IMR-90 (cell line): ENCODE measurements around the gene COX6B2. TPM values are rescaled to one million over a fixed set of nuclear protein-coding genes. Genes with fewer than 3 reads are reported as not detected.

Experiments used
- ATAC-seq: fragments of 200-7000 bp; cut with Tn5 transposase; 2 replicates; pipeline ENCODE4 v1.9.1; 2020; ENCODE audit warnings: low read depth, mild to moderate bottlenecking, moderate library complexity
- BruUV-seq: library from RNA; stranded (reverse); fragments of 400-500 nt; replicated peaks from 2 replicates; lab custom pipeline; 2021; lab: Mats Ljungman, UMichigan
- CTCF ChIA-PET: fragments of 300-600 bp; formaldehyde crosslinking; extraction: SDS; loops from one replicate; lab custom pipeline; 2021; ENCODE audit warnings: antibody characterized with exemption; lab: Yijun Ruan, JAX
- POLR2A ChIA-PET: fragments of 300-600 bp; sonication (Branson Sonifier 250); formaldehyde crosslinking; loops from one replicate; lab custom pipeline; 2022; ENCODE audit warnings: antibody characterized with exemption; ENCODE audit not compliant: unreplicated experiment; lab: Charles Lee
- DNase-seq: peaks from one replicate; pipeline ENCODE4 v3.0.0; 2013
- H2AFZ ChIP-seq: replicated peaks from 2 replicates; pipeline ENCODE3; 2013; ENCODE audit warnings: low read length, mild to moderate bottlenecking; ENCODE audit not compliant: poor library complexity
- H2AK5ac ChIP-seq: 2 replicates; pipeline ENCODE4 v1.6.1; 2013; ENCODE audit warnings: low read depth, low read length, inconsistent platforms
- H2AK9ac ChIP-seq: replicated peaks from 2 replicates; pipeline ENCODE3; 2013; ENCODE audit warnings: mild to moderate bottlenecking, low read depth, low read length, moderate library complexity; ENCODE audit not compliant: poor library complexity
- H2BK120ac ChIP-seq: 2 replicates; pipeline ENCODE4 v1.6.1; 2013; ENCODE audit warnings: low read depth, low read length, inconsistent platforms
- H2BK15ac ChIP-seq: 3 replicates; pipeline ENCODE4 v1.6.1; 2013; ENCODE audit warnings: low read depth, low read length, inconsistent platforms
- H2BK20ac ChIP-seq: 2 replicates; pipeline ENCODE4 v1.6.1; 2013; ENCODE audit warnings: low read depth, mild to moderate bottlenecking, inconsistent platforms, low read length, moderate library complexity
- H2BK5ac ChIP-seq: 2 replicates; pipeline ENCODE4 v1.6.1; 2013; ENCODE audit warnings: mild to moderate bottlenecking, low read depth, low read length, inconsistent platforms; ENCODE audit not compliant: poor library complexity, severe bottlenecking
- H3K14ac ChIP-seq: replicated peaks from 2 replicates; pipeline ENCODE4 v1.6.1; 2013; ENCODE audit warnings: low read depth, low read length, inconsistent platforms
- H3K18ac ChIP-seq: 2 replicates; pipeline ENCODE4 v1.6.1; 2013; ENCODE audit warnings: low read depth, low read length, control low read depth
- H3K23ac ChIP-seq: 2 replicates; pipeline ENCODE4 v1.6.1; 2013; ENCODE audit warnings: low read depth, low read length, inconsistent platforms
- H3K27ac ChIP-seq: 2 replicates; pipeline ENCODE4 v1.5.1; 2013; ENCODE audit warnings: mild to moderate bottlenecking, control low read depth, low read length; ENCODE audit not compliant: insufficient read depth
- H3K27me3 ChIP-seq: 2 replicates; pipeline ENCODE4 v1.6.1; 2013; ENCODE audit warnings: low read length; ENCODE audit not compliant: control insufficient read depth, insufficient read depth
- H3K36me3 ChIP-seq: 2 replicates; pipeline ENCODE4 v1.6.1; 2013; ENCODE audit warnings: low read length, mixed read lengths; ENCODE audit not compliant: control insufficient read depth, insufficient read depth
- H3K4ac ChIP-seq: 2 replicates; pipeline ENCODE4 v1.6.1; 2013; ENCODE audit warnings: low read depth, low read length, inconsistent platforms
- H3K4me1 ChIP-seq: 2 replicates; pipeline ENCODE4 v1.6.1; 2013; ENCODE audit warnings: low read length, mixed read lengths; ENCODE audit not compliant: control insufficient read depth, insufficient read depth
- H3K4me2 ChIP-seq: 2 replicates; pipeline ENCODE4 v1.6.1; 2013; ENCODE audit warnings: low read depth, mild to moderate bottlenecking, control low read depth, low read length, moderate library complexity
- H3K4me3 ChIP-seq: 2 replicates; pipeline ENCODE4 v1.5.1; 2013; ENCODE audit warnings: low read depth, mild to moderate bottlenecking, control low read depth, low read length, moderate library complexity; ENCODE audit not compliant: insufficient read depth
- H3K56ac ChIP-seq: 2 replicates; pipeline ENCODE4 v1.6.1; 2013; ENCODE audit warnings: low read length, inconsistent platforms; ENCODE audit not compliant: insufficient read depth; ENCODE audit errors: extremely low read depth
- H3K79me1 ChIP-seq, 2 experiments: 2 replicates each; pipeline ENCODE4 v1.6.1; 2013; ENCODE audit warnings: low read length in 2 of 2, inconsistent platforms in 1 of 2, low read depth in 1 of 2
- H3K9ac ChIP-seq: 2 replicates; pipeline ENCODE4 v1.6.1; 2013; ENCODE audit warnings: low read depth, low read length, control low read depth
- H3K9me1 ChIP-seq: 2 replicates; pipeline ENCODE4 v1.6.1; 2013; ENCODE audit warnings: low read length, inconsistent platforms; ENCODE audit not compliant: insufficient read depth
- H3K9me3 ChIP-seq: 2 replicates; pipeline ENCODE4 v1.6.1; 2013; ENCODE audit warnings: low read length; ENCODE audit not compliant: control insufficient read depth, insufficient read depth
- H4K20me1 ChIP-seq: 2 replicates; pipeline ENCODE4 v1.6.1; 2013; ENCODE audit warnings: low read length, inconsistent platforms; ENCODE audit not compliant: insufficient read depth
- H4K5ac ChIP-seq: 2 replicates; pipeline ENCODE4 v1.6.1; 2013; ENCODE audit warnings: mild to moderate bottlenecking, low read depth, low read length, control low read depth
- H4K8ac ChIP-seq, 2 experiments: 2 replicates each; pipeline ENCODE4 v1.6.1; 2013; ENCODE audit warnings: low read depth in 2 of 2, low read length in 2 of 2, control low read depth in 1 of 2, inconsistent platforms in 1 of 2
- H4K91ac ChIP-seq: 2 replicates; pipeline ENCODE4 v1.6.1; 2013; ENCODE audit warnings: low read depth, low read length, inconsistent platforms; ENCODE audit not compliant: insufficient read depth
- FOS ChIP-seq: fragments of 150-350 bp; IDR thresholded peaks from 2 replicates; pipeline ENCODE4 v1.6.1; 2016; ENCODE audit warnings: low read depth, low read length
- MAZ ChIP-seq: IDR thresholded peaks from 2 replicates; pipeline ENCODE4 v1.6.1; 2012; ENCODE audit warnings: low read depth, mild to moderate bottlenecking, low read length, improper control_type of control experiment, moderate library complexity, borderline replicate concordance
- NFE2L2 ChIP-seq: fragments of 150-350 bp; IDR thresholded peaks from 2 replicates; pipeline ENCODE4 v1.6.1; 2016; ENCODE audit warnings: low read depth, mild to moderate bottlenecking, low read length
- RCOR1 ChIP-seq: IDR thresholded peaks from 2 replicates; pipeline ENCODE4 v1.6.1; 2012; ENCODE audit warnings: mild to moderate bottlenecking, low read length, improper control_type of control experiment; ENCODE audit not compliant: insufficient replicate concordance
- WGBS, 2 experiments: methylation state at CpG; one replicate each; pipeline versions ENCODE4 v1.1.5 to v1.1.7; 2013; ENCODE audit warnings: missing lambda C conversion rate in 2 of 2; ENCODE audit not compliant: insufficient read length in 1 of 2; ENCODE audit errors: extremely low coverage in 2 of 2; 5-methylcytosine and 5-hydroxymethylcytosine counted together
- dilution Hi-C: fragments of 300-500 bp; cut with HindIII; formaldehyde crosslinking; loops from one replicate; pipeline ENCODE4 v1.14.3; 2018; ENCODE audit warnings: low sequenced_read_pairs; ENCODE audit not compliant: unreplicated experiment
- in situ Hi-C: fragments of 300-500 bp; cut with MboI; formaldehyde crosslinking; loops from 3 replicates; pipeline ENCODE4 v1.14.3; 2019; ENCODE audit warnings: low sequenced_read_pairs, inconsistent platforms, mixed read lengths
- intact Hi-C: fragments of 100-400 bp; cut with micrococcal nuclease; formaldehyde crosslinking; loops from 2 replicates; pipeline ENCODE4 v1.10.0; 2022
- polyA plus RNA-seq, 3 experiments: library from polyadenylated mRNA; depleted of rRNA; stranded (reverse); fragments of >200 nt; gene quantifications; 2 replicates each; pipeline ENCODE4 v1.2.3, GENCODE V29; 2012; ENCODE audit warnings: low replicate concordance in 1 of 3
- total RNA-seq: library from RNA; depleted of rRNA; stranded (reverse); fragments of >200 nt; gene quantifications from 2 replicates; pipeline ENCODE4 v1.2.3, GENCODE V29; 2012

Gene COX6B2
- total and polyA plus RNA-seq, 2 of the 4 experiments (the other 2 are of a cell fraction), result 0.19 TPM; not detected in 1

DNA sequence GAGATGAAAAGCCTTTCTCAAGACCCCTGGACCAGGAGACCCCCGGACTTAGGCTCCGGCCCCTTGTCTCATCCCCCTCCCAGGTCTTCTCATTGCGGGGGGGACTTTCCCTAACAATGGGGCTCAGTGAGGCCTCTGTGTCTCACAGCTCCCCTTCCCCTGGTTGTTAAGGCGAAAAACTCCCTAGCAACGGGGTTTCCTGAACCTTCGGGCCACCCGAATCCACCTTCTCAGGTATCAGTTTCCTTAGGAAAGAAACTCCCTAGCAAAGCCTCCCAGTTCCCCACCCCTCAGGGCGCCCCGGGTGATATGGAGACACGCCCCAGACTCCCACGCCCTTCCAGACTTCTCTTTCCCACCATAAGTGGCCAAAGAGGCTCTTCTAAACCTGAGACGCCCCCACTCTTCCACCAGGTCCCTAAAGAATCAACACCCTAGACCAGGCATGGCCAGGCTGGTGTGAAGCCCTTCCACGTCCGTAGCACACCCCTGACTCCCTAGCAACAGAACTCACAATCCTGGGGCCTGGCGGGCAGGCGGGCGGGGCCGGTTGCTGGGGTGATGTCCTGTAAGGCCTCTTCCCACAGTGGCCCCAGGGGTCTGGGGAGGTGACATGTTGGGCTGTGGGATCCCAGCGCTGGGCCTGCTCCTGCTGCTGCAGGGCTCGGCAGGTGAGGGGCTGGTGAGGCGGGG, 21.9 kb upstream of the COX6B2 start, which contains the start of gene TMEM190 (continued):
- no peak for TF ChIP-seq RCOR1

DNA sequence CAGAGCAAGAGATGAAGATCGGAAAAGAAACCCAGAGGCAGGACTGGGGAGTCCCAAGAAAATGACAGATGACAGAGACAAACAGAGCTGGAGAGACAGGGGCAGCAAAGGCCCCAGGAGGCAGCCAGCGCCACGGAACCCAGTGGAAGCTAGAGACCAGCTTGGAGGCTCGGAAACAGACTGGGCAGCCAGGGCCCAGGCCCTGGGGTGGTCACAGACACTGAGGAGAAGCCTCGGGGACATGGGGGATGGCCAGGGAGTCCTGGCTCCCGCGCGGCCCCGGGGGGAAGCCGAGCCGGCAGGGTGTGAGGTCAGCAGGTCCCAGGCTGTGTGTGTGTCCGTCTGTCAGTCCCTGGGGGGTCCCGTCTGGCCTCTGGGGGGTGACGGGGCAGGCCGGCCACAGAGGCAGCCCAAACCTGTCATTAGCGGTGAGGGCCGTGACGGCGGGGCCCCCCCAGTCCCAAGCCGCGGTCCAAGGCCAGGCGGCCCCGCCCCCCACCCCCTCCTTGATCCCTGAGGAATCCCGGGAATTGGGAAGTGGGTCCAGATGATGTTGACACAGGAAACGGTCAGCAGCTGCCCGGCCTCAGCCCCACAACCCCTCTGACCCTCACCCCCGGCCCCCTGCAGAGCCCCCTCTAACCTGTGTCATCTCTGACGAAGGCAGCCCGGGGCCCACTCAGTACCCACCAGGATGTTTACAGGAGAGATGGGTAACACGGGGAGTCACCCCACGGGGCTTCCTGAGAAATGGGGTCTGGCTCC, 19.7 kb upstream of the COX6B2 start:
- Histone ChIP-seq H3K23ac (peak overlapping the region; percentile 94), H4K8ac (peak overlapping the region; percentile 82 to 86), H3K4me3 (no peak overlapping the region), H2BK20ac (peak overlapping the region; percentile 89), H3K27me3 (no peaks in the 10 kb centered on the region), H3K4me2 (peak overlapping the region; percentile 38), H3K18ac (peak overlapping the region; percentile 91), H3K9me3 (no peaks in the 10 kb centered on the region), H4K5ac (peak overlapping the region; percentile 98), H2AK9ac (peak overlapping the region; percentile 95), H3K4ac (peak overlapping the region; percentile 96), H2BK120ac (peak overlapping the region; percentile 91), H4K91ac (peak overlapping the region; percentile 98), H3K14ac (peak overlapping the region; percentile 95), H2BK5ac (peak overlapping the region; percentile 96), H2BK15ac (peak overlapping the region; percentile 69; the same call in 1 of the 3 replicates), H3K27ac (peak overlapping the region; percentile 96), H3K36me3 (no peaks in the 10 kb centered on the region), H2AFZ (peak overlapping the region; percentile 93), H3K56ac (peak overlapping the region; percentile 72), H4K20me1 (peaks cover 7% of the 10 kb centered on the region), H2AK5ac (peak overlapping the region; percentile 98), H3K9ac (peak overlapping the region; percentile 58), H3K9me1 (peaks cover 13% of the 10 kb centered on the region; the same call in 1 of the 2 replicates), H3K79me1 (peaks cover 5 to 26% of the 10 kb centered on the region in 2 experiments; a peak in 3 of 4 replicates), H3K4me1 (peaks cover 36% of the 10 kb centered on the region)
- in situ Hi-C loops, result no loop called here
- WGBS, 2 experiments, result 6% methylated on average over 12 of the region's 31 CpGs; no CpG with 5 or more reads in 1 of the 2 experiments
- no TSS peak for BruUV-seq
- dilution Hi-C loops, result no loop called here
- POLR2A ChIA-PET, result no interaction called here
- TF ChIP-seq MAZ, result peak; percentile 70
- peak; percentile 34; the same call in 1 of the 2 replicates for TF ChIP-seq FOS
- no peak for TF ChIP-seq NFE2L2
- CTCF ChIA-PET, result no interaction called here
- ATAC-seq, result peak; percentile 12
- peak; percentile 74 for DNase-seq
- intact Hi-C loops, result no loop called here
